Astrocyte (in vitro differentiated cells and primary cell): ENCODE results near the gene TM9SF1.

Experiments
- CTCF ChIP-seq: IDR thresholded peaks from 2 replicates; pipeline ENCODE4 v1.5.1; 2011; ENCODE audit warnings: low read depth, mild to moderate bottlenecking, inconsistent platforms, low read length, moderate library complexity; ENCODE audit not compliant: insufficient read depth
- EZH2 ChIP-seq: IDR thresholded peaks from 2 replicates; pipeline ENCODE4 v1.6.1; 2012; ENCODE audit warnings: mild to moderate bottlenecking, low read length, inconsistent platforms; ENCODE audit not compliant: insufficient read depth

GRCh38 chr14:24150993-24151392 is 44.2 kb downstream of the TM9SF1 start:
- no peak for TF ChIP-seq CTCF
- no peak for TF ChIP-seq EZH2
